Stimulated activated CD4-positive, alpha-beta T cell treated with anti-CD3 and anti-CD28 coated beads, TNF-alpha, amount 100 ng/mL, for 1 hour (primary cell): ENCODE data around the gene FABP1.

Source experiments
- DNase-seq, 3 donors: peaks; one replicate each; pipeline ENCODE4 v3.0.0-alpha.2; 2020; ENCODE audit warnings: low read depth in 3 of 3, low spot score in 1 of 3

The FABP1 gene

DNA sequence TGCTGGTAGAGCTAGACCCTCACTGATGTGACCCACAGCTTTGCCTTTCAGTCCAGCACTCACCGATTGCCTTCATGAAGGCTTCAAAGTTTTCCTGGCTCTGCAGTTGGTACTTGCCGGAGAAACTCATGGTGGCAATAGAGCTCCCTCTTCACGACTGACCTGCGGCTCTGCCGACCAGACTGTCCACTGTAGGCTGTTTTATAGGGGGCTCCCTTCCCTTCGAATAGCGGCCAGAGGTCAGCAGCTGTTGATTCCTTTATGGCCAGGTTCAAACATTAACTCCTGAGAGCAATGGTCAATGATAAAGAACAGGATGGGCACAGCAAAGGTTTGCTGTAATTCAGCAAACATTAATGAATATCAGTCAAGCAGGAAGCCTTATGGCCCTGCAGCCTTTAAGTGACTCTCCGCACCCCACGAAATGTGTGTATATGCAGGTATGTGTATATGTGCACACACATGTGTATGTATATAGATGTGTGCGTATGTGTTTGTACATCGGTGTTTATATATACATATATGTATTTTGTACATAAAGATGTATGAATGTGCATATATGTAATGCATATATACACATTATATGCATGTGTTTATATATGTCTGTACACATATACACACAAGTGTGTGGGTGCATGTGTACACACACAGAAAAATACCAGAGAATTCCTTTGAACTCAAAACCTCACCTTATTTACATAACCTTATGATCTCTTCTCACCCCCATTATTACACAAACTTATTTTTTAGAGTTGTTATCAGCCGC is at the start of gene FABP1:
Gene FABP1 (minus strand): TSS at position 175 of the 766 bp plus-strand sequence. CDS start 45 bp downstream, at position 130.
- no peak for DNase-seq

DNA sequence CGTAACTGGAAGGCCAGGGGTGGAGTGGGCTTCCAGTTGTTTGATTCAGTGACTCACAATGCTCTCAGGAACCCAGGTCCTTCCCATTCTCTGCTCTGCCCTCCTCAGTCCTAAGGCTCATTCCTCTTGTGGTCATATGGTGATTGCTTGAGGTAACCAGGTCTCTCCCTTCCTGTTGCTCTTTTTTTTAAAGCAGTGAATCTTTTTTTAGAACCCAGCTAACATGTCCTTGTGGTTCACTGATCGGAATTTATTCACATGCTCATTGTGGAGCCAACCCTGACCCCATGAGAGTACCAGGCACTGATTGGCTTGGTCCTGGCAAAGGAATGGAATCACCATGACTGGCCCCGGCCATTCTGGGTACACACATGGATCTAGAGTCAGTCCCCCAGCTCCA is 49.7 kb upstream of the FABP1 start:
- DNase-seq: no peak

DNA sequence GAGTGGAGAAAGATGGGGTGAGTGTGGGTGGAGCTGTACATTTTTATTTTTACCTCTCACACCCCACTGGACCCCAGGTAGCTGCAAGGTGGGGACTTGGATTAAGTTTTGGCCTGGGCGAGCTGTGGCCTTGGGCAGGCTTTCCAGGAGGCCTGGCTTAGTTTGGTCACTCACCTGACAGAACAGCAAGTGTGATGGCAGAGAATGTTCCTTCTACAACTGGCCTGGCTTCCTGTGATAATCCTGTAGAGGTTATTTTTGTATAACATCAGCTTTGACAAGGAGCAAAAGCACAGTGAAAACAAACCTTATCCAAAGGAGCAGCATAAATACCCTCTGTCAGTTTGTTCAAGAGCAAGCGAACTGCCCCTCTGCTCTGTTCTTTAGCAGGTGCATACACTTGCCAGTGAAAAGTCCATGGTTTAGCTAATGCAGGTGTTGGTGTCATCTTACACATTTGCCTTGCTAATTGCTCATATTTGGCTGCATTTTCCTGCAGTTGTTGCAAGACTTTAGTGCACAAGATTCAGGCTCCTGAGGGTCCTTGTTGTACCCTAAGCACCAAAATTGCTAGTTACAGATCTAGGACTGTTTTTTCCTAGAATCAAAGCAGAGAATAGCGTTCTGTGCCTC is 48.6 kb upstream of the FABP1 start:
- DNase-seq: no peak

DNA sequence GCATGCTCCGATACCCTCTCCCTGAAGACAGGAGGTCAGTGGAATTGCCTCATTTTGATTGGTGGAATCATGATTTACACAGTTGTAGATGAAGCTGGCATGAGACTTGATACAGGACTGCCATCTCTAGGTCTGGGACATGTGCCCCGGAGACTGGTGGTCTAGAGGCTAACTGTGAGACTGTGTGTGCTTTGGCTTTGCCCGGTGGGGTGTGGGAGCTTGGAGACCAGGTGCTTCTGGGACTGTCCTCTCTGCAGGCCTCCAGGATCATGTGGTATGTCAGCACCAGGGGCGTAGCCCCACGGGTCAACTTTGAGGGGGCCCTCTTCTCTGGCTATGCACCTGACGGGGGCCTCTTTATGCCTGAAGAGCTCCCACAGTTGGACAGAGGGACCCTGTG is 45.0 kb upstream of the FABP1 start:
- DNase-seq: no peak

DNA sequence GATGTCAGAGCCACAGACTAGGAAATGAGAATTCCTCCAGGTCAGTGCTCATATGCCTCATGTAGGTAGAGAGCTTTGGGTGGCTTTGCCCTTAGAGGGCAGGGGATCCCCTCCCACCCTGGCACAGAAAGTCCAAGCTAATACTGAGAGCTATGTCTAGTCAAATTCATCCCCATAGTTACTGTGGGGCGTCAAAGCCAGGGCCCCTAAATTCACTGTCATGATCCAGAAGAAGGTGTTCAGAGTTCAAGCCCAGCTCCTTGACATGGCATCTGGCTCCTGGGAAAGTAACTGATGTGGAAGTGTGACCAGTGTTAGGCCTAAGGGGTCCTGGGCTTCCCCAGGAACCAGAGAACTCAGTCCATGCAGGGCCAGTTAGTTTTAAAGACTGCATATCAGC is 44.1 kb upstream of the FABP1 start:
- DNase-seq: no peak

DNA sequence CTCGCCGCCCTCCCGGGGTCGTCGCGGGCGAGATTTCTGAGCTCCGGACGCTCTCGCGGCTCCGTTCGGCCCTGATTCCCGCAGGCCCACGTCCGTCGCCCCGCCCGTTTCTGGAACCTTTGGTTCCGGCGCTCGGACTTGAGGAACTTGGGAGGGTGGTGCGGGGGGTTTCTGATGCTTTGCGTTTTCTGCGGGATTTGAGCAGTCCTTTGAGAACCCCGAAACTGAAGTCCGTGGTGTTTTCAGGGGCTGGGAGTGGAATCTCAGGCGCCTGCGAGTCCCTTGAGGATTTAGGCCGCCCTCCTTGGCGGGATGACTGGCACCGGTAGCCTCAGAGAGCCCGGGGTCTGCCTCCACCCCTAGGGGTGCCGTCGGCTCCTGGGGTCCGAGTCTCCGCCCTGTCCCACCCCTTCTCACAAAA is 42.6 kb upstream of the FABP1 start:
- no peak for DNase-seq

DNA sequence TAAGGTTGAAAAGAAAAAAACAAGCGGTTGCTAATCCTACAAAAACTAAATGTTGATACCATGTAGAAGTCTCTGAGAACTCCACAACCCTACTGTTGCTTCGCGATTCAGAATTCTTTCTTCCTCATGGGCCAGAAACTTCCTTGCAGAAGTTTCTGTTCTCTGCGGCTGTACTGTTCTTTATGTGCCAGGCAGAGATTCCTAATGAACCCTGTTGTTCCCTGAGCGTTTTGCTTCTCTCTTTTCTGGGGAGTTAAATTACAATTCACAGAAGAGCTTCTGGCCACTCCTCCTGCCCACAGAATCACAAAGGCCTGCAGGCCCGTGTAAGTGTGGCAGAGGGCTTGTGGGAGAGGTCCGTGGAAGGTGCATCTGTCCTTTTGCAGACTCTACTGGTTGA is 40.5 kb upstream of the FABP1 start:
- DNase-seq: no peak

DNA sequence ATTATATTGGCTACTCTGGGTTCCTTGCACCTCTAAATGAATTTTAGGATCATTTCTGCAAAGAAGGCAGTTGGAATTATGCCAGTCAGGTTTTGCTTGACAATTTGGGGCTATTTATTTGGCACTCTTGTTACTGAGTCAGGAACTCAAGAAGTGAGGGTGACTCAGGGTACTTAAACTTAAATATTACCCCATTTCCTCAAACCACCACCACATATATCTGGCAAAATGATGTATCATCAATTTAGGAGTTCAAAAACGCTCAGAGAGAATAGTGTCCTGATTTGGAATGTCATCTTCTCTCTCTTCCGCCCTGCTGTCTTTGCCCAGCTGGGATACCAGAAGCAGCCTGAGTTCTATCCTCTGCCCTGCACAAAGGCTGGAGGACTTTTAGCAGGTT is 39.9 kb upstream of the FABP1 start:
- no peak for DNase-seq

DNA sequence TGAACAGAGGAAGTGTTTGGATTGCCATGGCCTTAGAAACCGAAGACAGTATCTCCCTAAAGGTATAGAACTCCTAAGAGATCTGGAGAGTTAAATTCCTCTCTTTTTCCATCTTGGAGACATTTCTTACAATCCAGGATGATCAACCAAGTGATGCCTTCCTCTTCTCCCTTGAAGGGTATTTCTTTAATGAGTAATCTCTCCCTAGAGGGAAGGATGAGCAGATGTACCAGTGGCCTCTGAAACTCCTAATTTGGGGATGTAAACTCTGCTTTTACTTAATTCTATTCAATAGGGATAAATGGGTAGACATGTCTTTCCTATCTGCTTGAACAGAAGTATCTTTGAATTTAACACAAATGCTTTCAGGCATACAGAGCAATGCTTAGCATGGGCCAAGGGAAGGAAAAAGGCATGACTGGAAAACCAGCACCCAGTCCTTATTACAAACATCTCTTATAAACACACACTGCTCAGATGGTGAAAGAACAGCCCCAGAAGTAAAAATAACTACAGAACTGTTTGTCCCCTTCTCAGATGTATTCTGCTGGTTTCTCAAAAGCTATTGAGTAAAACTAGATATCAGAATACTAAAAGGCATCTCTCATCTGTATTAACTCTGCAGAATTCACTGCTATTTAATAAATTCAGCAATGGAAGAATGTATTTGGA is 37.6 kb upstream of the FABP1 start:
- no peak for DNase-seq

DNA sequence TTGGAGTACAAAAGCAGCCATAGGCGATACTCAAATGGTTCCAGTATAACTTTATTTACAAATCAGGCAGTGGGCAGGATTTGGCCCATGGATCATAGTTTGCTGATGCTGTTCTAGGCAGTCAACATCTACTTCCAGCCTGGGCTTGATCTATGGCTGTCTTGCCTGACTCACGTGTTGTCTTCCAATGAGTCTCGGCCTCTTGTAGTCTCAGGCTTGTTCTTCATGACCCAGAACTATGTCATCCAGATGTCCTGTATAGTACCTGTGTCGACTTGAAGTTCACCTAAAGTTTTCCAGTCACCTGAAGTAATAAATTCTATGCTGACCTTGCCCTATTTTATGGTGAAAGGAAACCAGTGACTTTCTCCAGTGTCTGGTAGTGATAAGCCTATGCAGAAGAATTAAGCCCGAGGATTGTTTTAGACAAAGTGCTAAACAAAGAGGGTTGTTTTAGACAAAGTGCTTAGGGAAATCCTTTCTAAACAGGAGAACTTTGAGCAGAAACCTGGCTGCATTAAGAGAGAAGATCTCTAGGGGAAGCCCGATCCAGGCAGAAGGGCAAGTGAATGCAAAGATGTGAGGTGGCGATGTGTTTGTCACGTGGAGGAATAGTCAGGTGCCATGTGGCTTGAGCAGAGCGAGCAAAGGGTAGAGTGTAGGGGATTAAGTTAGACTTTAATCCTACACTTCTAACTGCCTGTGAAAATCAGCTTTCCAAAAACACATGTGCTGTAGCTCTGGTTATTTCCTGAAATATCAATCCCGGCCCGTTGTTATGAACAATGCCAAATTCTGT is 33.8 kb upstream of the FABP1 start:
- DNase-seq: no peak

DNA sequence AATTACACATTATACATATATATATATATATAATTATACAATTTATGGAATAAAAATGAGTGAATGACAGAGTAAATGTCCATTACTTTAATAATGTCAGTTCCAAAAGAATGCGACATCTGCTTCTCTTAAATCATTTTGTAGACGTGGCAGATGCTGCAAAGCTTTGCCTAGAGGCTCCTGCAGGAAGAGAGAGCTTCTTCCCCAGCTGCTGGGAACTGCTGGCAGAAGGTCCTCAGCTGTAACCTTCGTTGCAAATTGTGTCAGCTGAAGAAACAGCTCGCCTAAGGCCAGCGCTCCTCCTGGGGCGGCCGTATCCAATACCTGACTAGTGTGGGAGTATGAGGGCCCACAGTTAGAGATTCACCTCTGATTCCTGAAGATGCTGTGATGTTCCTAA is 32.7 kb upstream of the FABP1 start:
- no peak for DNase-seq

DNA sequence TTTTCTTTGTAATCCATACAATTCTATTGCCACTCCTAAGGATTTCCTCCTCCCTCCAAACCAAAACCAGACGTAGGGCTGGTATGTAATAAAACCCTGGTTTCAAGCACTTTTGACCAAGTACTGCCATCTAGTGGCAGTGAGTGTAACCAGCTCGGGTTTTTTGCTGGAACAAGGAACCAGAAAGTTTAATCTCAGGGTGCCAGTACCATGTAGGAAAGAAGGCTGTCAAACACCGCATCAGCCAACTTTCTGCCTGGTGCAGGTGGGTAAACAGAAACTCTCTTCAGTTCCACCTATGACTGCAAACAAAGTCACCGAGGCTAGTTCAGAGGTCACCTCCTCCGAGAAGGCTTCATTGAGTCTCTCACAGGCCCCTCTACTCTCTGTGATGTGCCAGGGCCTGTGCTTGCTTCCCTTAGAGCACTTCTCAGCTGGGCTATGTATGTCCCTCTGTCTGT is 32.1 kb upstream of the FABP1 start:
- DNase-seq: peak in 2 of 3 donors; percentile 16 to 20

DNA sequence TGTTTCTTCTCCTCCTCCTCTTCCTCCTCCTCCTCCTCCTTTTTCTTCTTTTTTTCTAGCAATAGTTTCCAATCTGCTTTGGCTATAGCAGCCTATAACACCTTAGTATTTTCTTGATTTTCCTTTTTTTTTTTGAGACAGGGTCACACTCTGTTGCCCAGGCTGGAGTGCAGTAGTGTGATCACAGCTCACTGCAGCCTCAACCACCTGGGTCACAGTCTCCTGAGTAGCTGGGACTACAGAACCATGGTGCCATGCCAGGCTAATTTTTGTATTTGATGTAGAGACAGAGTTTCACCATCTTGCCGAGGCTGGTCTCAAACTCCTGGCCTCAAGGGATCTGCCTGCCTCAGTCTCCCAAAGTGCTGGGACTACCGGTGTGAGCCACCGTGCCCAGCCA is 31.6 kb upstream of the FABP1 start:
- no peak for DNase-seq

DNA sequence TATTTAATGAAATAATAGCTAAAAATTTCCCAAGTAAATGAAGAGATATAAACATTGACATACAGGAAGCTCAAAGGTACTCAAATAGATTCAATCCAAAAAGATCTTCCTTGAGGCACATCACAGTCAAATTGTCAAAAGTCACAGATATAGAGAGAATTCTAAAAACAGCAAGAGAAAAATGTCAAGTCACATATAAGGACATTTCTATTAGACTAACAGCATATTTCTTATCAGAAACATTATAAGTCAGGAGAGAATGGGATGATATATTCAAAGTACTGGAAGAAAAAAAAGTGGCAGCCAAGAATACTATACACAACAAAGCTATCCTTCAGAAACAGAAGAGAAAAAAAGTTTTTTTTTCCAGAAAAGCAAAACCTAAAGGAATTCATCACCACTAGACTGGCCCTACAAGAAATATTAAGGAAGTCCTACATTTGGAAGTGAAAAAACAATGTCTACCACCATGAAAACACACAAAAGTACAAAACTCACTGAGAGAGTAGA is 21.1 kb upstream of the FABP1 start:
- no peak for DNase-seq

DNA sequence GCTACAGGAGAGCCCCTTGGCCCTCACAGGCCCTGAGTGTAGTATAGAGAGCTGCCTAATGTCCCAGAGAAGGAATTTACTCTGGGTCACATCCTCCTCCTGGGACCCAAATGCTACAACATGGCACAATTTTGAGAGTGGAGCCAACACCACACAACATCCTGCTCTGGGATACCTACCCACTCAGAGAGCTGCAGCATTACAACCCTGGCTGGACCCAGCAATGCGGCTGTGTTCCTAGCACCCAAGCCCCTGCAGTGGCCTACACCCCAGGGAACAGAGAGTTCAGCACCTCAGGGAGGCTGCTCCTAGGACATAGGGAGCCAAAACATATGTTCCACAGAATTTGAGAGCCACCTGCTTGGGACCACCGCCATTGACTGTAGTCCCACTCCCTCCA is 19.3 kb upstream of the FABP1 start:
- no peak for DNase-seq

DNA sequence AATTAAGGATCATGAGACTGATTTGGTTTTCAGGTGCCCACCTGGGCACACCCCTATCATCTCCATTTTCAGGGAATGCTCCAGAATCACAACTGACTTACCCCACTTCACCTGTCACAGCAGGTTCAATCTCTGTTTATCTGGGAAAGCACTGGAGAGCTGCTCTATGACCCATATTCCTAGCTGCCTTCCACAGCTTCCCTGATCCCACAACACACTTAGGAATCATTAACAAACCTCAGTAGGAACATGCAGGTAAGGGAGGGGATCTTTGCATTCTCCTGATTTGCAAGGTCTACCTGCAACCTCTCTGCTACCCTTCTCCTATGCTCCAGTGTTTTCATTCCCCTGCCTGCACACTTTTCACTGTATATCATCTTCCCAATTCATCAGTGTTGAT is 18.7 kb upstream of the FABP1 start:
- DNase-seq: no peak

DNA sequence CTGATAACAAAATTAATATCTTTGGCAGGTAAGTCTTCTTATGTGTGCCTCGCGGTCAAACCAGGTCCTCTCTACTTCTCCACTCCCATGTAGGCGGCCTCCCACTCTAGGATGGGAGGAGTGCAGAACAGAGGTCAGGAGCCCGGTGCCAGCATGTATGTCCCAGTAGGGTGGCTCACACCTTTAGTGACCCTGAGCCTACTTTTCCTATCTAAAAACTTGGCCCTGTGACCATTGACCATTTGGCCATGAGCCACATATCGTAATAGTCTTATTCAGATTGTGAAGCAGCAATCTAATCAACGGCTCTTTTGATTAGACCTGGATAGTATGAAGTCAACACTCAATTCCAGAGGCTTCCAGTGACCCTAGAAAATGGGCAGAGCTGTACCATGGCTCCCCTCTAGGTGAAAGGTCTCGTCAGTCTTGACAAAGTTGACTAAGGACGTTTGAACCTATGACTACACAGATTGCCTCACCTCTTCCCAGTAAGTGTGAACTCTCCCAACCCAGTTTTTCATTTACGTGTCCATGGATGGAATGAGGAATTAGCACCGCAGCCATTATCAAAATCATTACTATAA is 17.1 kb upstream of the FABP1 start:
- DNase-seq: no peak

DNA sequence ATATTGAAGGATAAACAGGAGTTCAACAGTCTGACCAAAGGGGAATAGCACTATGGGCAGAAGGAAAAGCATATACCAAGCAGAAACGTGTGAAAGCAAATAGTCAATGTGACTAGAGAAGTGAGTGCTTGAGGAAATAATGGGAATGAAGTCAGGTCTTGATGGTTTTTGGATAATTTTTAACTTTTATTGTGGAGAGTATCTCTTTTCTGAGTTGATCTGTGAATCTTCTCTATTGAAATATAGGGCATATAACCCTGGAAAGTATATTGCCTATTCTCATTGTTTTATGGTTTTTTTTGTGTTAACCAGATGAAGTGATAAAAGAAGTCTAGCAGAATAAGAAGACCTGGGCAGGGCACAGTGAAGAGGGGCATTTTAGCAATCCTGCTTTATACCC is 16.4 kb upstream of the FABP1 start:
- no peak for DNase-seq

DNA sequence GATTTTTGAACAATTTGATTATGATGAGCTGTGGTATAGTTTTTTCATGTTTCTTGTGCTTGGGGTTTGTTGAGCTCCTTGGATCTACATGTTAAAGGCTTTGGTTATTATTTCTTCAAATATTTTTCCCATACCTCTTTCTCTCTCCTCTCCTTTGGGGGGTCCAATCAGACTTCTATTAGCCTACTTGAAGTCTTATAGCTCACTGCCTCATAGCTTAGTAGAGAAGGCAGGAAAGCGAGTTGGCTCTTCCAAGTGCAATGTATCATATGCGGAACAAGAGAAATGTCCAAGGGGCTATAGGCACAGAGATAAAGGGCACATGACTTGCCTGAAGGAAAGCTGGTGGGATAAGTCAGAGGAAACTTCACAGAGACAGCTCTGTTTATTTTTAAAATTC is 14.1 kb upstream of the FABP1 start:
- DNase-seq: no peak

DNA sequence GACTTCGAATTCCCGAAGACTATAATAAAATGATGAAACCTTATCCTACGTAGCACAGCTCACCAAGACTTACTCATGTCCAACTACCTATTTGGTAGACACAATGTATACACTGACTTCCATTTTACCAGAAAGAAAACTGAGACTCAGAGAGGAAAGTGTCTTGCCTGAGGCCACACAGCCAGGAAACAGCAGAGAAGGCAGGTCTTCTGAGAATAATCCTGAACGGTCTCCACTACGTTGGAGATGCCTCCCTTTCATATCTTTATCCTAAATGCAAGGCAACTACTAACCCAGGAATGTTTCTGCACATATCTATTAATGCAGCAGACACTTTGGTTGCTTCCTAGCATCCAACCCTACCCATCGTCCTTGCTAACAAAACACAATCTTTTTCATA is 11.9 kb upstream of the FABP1 start:
- no peak for DNase-seq

DNA sequence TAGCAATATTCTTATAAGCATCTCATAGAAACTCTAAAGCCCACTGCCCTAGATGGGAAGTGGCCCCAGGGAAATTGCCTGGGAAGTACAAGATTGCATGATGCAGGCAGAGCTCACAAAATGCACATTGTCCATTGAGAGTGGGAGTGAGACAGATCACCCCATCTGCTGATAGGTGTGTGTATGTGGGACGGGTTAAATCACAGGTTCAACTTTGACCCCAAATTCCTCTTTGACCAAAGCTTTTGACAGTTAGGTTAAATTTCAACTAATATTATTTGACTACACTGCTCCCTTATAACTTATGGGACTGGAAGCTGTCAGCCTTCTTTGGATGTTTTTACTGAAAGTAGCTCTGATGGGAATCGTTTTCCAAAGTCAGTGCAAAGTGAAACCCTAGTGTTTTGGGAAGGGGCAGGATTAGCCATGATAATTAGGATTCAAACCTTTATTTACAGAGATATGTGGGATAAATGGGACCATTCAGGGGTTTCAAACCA is 11.4 kb upstream of the FABP1 start:
- DNase-seq: no peak
